Measurements from ENCODE around the gene GNG4. TPM values are rescaled to one million over a fixed set of nuclear protein-coding genes. Genes with fewer than 3 reads are reported as not detected.

Gene GNG4
- total RNA-seq, 1 donor from 2014 or later = 0.60 TPM

DNA sequence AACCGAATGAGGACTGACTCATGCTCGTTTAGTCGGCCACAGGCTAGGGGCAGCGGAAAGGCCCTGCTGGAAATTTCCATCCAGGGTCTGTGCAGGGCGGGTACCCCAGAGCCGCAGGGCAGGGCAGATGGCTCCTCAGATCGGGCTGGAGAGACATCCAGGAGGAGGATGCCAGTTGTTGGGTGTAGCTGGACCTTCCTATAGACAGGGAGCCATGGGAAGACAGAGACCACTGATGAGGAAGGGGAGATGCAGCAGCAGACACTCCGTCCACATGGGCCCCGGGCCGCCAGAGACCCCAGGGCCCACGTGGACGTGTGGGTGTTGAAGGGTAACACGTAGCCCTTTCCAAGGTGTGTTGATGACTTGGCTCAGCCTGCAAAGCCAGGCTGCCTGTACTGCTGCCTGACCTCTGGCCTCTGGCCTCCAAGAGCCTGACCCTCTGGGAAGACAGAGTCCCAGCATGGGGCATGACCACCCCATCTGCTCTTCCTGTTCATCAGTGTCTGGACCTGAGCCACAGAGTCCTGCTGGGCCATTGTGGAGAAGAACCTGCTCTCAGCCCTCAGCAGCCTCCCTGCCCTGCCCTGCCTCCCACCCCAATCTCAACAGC, 4.8 kb downstream of the GNG4 start:
- no peaks in the 10 kb centered on the region for H3K9me3 Mint-ChIP-seq (ENCODE audit: low read depth)
- H3K27me3 Mint-ChIP-seq (ENCODE audit: low read depth) = peaks cover 33% of the 10 kb centered on the region
- no peak overlapping the region for H3K4me3 Mint-ChIP-seq (ENCODE audit: unreplicated experiment)
- H3K36me3 Mint-ChIP-seq (ENCODE audit: low read depth) = no peaks in the 10 kb centered on the region
- H3K27ac Mint-ChIP-seq (ENCODE audit: unreplicated experiment) = no peak overlapping the region
- TF ChIP-seq, protein P1, sequence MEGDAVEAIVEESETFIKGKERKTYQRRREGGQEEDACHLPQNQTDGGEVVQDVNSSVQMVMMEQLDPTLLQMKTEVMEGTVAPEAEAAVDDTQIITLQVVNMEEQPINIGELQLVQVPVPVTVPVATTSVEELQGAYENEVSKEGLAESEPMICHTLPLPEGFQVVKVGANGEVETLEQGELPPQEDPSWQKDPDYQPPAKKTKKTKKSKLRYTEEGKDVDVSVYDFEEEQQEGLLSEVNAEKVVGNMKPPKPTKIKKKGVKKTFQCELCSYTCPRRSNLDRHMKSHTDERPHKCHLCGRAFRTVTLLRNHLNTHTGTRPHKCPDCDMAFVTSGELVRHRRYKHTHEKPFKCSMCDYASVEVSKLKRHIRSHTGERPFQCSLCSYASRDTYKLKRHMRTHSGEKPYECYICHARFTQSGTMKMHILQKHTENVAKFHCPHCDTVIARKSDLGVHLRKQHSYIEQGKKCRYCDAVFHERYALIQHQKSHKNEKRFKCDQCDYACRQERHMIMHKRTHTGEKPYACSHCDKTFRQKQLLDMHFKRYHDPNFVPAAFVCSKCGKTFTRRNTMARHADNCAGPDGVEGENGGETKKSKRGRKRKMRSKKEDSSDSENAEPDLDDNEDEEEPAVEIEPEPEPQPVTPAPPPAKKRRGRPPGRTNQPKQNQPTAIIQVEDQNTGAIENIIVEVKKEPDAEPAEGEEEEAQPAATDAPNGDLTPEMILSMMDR (IDR thresholded peaks at IDR 0.05) = no peak
- H3K4me1 Mint-ChIP-seq (ENCODE audit: low read depth) = peaks cover 21% of the 10 kb centered on the region
- DNase-seq (ENCODE audit: low spot score) = no peak

DNA sequence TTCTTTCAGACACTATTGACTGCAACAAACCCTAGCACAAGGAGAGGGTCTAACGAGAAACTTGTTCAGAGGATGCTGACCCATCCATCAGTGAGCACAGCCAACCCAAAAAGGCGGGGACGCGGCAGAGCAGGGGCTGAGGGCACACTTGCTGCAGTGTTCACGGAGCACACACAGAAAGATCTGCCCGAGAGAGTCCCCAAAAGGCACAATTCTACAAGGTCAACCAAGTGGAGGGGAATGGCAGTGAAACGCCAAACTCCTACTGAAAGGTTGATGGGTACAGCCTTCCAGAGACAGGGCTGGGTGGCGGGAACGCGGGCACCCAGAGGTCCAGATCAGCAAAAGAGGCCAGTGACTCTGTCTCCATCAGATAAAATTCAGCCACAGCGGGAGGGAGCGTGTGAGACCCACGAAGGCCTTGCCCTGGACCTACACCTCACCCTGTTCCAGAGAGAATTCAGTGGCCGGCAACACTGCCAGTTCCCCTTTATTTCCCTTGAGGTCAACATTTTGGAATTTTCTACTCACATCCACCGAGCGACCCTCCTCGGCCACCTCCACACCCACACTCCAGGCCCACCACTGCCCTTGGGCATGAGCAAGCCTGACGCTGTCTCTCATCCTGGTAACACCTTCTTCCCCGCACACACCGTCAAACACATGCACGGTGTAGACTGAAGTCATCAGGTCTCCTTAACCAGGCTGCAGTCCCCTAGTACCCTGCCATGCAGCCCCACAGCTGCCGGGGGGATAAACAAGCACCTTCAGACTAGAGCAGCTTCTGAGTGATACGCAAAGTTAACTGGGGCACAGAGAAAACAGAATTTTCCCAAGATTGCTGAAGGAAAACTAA, 5.5 kb downstream of the GNG4 start:
- peaks cover 33% of the 10 kb centered on the region for H3K27me3 Mint-ChIP-seq (ENCODE audit: low read depth)
- no peak overlapping the region for H3K27ac Mint-ChIP-seq (ENCODE audit: unreplicated experiment)
- TF ChIP-seq, protein P1 (IDR thresholded peaks at IDR 0.05) = no peak
- H3K36me3 Mint-ChIP-seq (ENCODE audit: low read depth) = no peaks in the 10 kb centered on the region
- peak; percentile 51 for DNase-seq (ENCODE audit: low spot score)
- no peak overlapping the region for H3K4me3 Mint-ChIP-seq (ENCODE audit: unreplicated experiment)
- H3K9me3 Mint-ChIP-seq (ENCODE audit: low read depth) = no peaks in the 10 kb centered on the region
- peaks cover 20% of the 10 kb centered on the region for H3K4me1 Mint-ChIP-seq (ENCODE audit: low read depth)

DNA sequence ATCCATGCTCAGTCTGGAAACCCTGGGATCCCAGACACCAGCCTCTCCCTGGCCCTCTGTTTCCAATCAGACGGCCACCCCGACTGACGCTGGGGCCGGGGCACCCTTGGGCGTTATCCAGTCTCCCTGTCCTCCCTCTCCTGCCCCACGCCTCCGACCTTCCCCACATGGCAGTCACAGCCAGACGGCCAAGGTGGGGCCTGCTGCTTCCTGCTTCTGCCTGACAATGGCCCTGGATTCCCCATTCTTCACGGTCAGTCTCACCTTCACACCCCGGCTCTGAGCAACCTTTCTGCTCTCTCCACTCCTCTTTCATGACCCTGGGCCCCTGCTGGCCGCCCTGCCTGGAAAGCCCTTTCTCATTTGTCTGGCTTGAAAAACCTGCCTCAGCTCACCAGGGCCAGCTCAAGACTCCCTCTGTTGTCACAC, 6.6 kb downstream of the GNG4 start:
- Mint-ChIP-seq H3K27me3 (ENCODE audit: low read depth) (peaks cover 25% of the 10 kb centered on the region), H3K36me3 (ENCODE audit: low read depth) (no peaks in the 10 kb centered on the region), H3K4me3 (ENCODE audit: unreplicated experiment) (no peak overlapping the region), H3K9me3 (ENCODE audit: low read depth) (no peaks in the 10 kb centered on the region), H3K4me1 (ENCODE audit: low read depth) (peaks cover 9% of the 10 kb centered on the region), H3K27ac (ENCODE audit: unreplicated experiment) (no peak overlapping the region)
- DNase-seq (ENCODE audit: low spot score) = peak; percentile 48
- TF ChIP-seq, protein P1 (IDR thresholded peaks at IDR 0.05) = no peak

- no peaks in the 10 kb centered on the region for H3K36me3 Mint-ChIP-seq (ENCODE audit: low read depth)
- DNase-seq (ENCODE audit: low spot score) = no peak
- H3K27ac Mint-ChIP-seq (ENCODE audit: unreplicated experiment) = no peak overlapping the region
- no peaks in the 10 kb centered on the region for H3K9me3 Mint-ChIP-seq (ENCODE audit: low read depth)
- H3K4me3 Mint-ChIP-seq (ENCODE audit: unreplicated experiment) = no peak overlapping the region
- H3K4me1 Mint-ChIP-seq (ENCODE audit: low read depth) = peaks cover 9% of the 10 kb centered on the region
- TF ChIP-seq, protein P1 (IDR thresholded peaks at IDR 0.05) = no peak
- H3K27me3 Mint-ChIP-seq (ENCODE audit: low read depth) = peaks cover 23% of the 10 kb centered on the region
Observed at GRCh38 chr1:235642011-235642942, 7.3 kb downstream of the GNG4 start.

- DNase-seq (ENCODE audit: low spot score) = peak; percentile 47
- peaks cover 10% of the 10 kb centered on the region for H3K27me3 Mint-ChIP-seq (ENCODE audit: low read depth)
- no peaks in the 10 kb centered on the region for H3K36me3 Mint-ChIP-seq (ENCODE audit: low read depth)
- no peaks in the 10 kb centered on the region for H3K9me3 Mint-ChIP-seq (ENCODE audit: low read depth)
- TF ChIP-seq, protein P1 (IDR thresholded peaks at IDR 0.05) = no peak
- H3K4me3 Mint-ChIP-seq (ENCODE audit: unreplicated experiment) = no peak overlapping the region
- peaks cover 9% of the 10 kb centered on the region for H3K4me1 Mint-ChIP-seq (ENCODE audit: low read depth)
- H3K27ac Mint-ChIP-seq (ENCODE audit: unreplicated experiment) = no peak overlapping the region
Observed at GRCh38 chr1:235640580-235640979, 9.0 kb downstream of the GNG4 start.
